Activated CD4-positive, alpha-beta T cell treated with anti-CD3 and anti-CD28 coated beads for 48 hours (primary cell): ENCODE measurements around the gene AUTS2.

Experiments used
- DNase-seq: peaks from one replicate; pipeline ENCODE4 v3.0.0-alpha.2; 2020

AUTS2 gene

GRCh38 chr7:70545214-70545613 is 946.9 kb downstream of the AUTS2 start:
- no peak for DNase-seq

GRCh38 chr7:70552141-70552540 is 953.9 kb downstream of the AUTS2 start:
- no peak for DNase-seq

- DNase-seq, result no peak
These were observed 955.1 kb downstream of the AUTS2 start for GRCh38 chr7:70553364-70553763.

GRCh38 chr7:70554646-70555045 is 956.4 kb downstream of the AUTS2 start:
- no peak for DNase-seq

- no peak for DNase-seq
These were observed 958.5 kb downstream of the AUTS2 start for GRCh38 chr7:70556761-70557160.

- no peak for DNase-seq
These were observed 959.1 kb downstream of the AUTS2 start for GRCh38 chr7:70557338-70557737.

GRCh38 chr7:70559815-70560214 is 961.5 kb downstream of the AUTS2 start:
- DNase-seq, result no peak

GRCh38 chr7:70563960-70564359 is 965.7 kb downstream of the AUTS2 start:
- DNase-seq, result no peak

- no peak for DNase-seq
These were observed 967.6 kb downstream of the AUTS2 start for GRCh38 chr7:70565721-70566370.

- no peak for DNase-seq
These were observed 968.4 kb downstream of the AUTS2 start for GRCh38 chr7:70566671-70567070.

GRCh38 chr7:70568674-70569334 is 970.5 kb downstream of the AUTS2 start:
- no peak for DNase-seq

GRCh38 chr7:70569335-70569819 is 971.1 kb downstream of the AUTS2 start:
- no peak for DNase-seq

- no peak for DNase-seq
These were observed 971.8 kb downstream of the AUTS2 start for GRCh38 chr7:70570029-70570428.

- DNase-seq, result no peak
These were observed 972.7 kb downstream of the AUTS2 start for GRCh38 chr7:70570961-70571360.

- DNase-seq, result no peak
These were observed 973.2 kb downstream of the AUTS2 start for GRCh38 chr7:70571403-70571934.

GRCh38 chr7:70571961-70572360 is 973.7 kb downstream of the AUTS2 start:
- no peak for DNase-seq

GRCh38 chr7:70572571-70572970 is 974.3 kb downstream of the AUTS2 start:
- DNase-seq, result no peak

- DNase-seq, result no peak
These were observed 974.9 kb downstream of the AUTS2 start for GRCh38 chr7:70573071-70573661.

GRCh38 chr7:70573696-70574095 is 975.4 kb downstream of the AUTS2 start:
- DNase-seq, result no peak

- DNase-seq, result no peak
These were observed 976.1 kb downstream of the AUTS2 start for GRCh38 chr7:70574314-70574834.

- no peak for DNase-seq
These were observed 976.9 kb downstream of the AUTS2 start for GRCh38 chr7:70574970-70575799.

- no peak for DNase-seq
These were observed 978.8 kb downstream of the AUTS2 start for GRCh38 chr7:70577078-70577477.

- no peak for DNase-seq
These were observed 979.9 kb downstream of the AUTS2 start for GRCh38 chr7:70578131-70578530.
